MCF 10A (cell line): Measurements from ENCODE around the gene CSNK1A1. TPM values are rescaled to one million over a fixed set of nuclear protein-coding genes. Genes with fewer than 3 reads are reported as not detected.
"Not testable (repeated sequence)": the region's sequence is repeated elsewhere in the genome, so short reads cannot be mapped to it uniquely, and the experiment has no call there.

Experiments
- BruUV-seq: library from RNA; stranded (reverse); fragments of 400-500 nt; replicated peaks from 2 replicates; lab custom pipeline; 2021; lab: Mats Ljungman, UMichigan
- CTCF ChIA-PET: fragments of 300-600 bp; sonication (Branson Sonifier 250); formaldehyde crosslinking; extraction: SDS; loops from one replicate; lab custom pipeline; 2021; ENCODE audit warnings: antibody characterized with exemption, inconsistent platforms; lab: Yijun Ruan, JAX
- POLR2A ChIA-PET: fragments of 300-600, 350-650 bp; sonication (Branson Sonifier 250); formaldehyde crosslinking; extraction: SDS; loops from one replicate; lab custom pipeline; 2020; ENCODE audit warnings: antibody characterized with exemption, inconsistent platforms; lab: Yijun Ruan, JAX
- DNase-seq: peaks from one replicate; pipeline ENCODE4 v3.0.0-alpha.2; 2018; ENCODE audit not compliant: unreplicated experiment
- H3K27ac Mint-ChIP-seq: one replicate; pipeline ENCODE4 v1.8.0; 2022; ENCODE audit warnings: mild to moderate bottlenecking, low read depth, mixed read lengths; ENCODE audit not compliant: unreplicated experiment
- H3K27me3 Mint-ChIP-seq: one replicate; pipeline ENCODE4 v1.8.0; 2022; ENCODE audit warnings: mixed read lengths; ENCODE audit not compliant: insufficient read depth, unreplicated experiment
- H3K36me3 Mint-ChIP-seq: one replicate; pipeline ENCODE4 v1.8.0; 2022; ENCODE audit warnings: mild to moderate bottlenecking, moderate library complexity, mixed read lengths; ENCODE audit not compliant: insufficient read depth, unreplicated experiment
- H3K4me1 Mint-ChIP-seq: one replicate; pipeline ENCODE4 v1.8.0; 2022; ENCODE audit warnings: mixed read lengths; ENCODE audit not compliant: insufficient read depth, unreplicated experiment
- H3K4me3 Mint-ChIP-seq: one replicate; pipeline ENCODE4 v1.8.0; 2022; ENCODE audit warnings: mild to moderate bottlenecking, moderate library complexity, mixed read lengths; ENCODE audit not compliant: unreplicated experiment
- H3K9me3 Mint-ChIP-seq: one replicate; pipeline ENCODE4 v1.8.0; 2022; ENCODE audit warnings: mixed read lengths; ENCODE audit not compliant: unreplicated experiment
- intact Hi-C: fragments of 100-400 bp; cut with micrococcal nuclease; formaldehyde crosslinking; loops from 2 replicates; pipeline ENCODE4 v1.14.1; 2022
- total RNA-seq: library from RNA; stranded (reverse); gene quantifications from 2 replicates; pipeline ENCODE4 v1.2.3, GENCODE V29; 2022
- TF ChIP-seq, protein P1 (sequence below): fragments of 200-600 bp; IDR thresholded peaks from one replicate; pipeline ENCODE4 v1.8.0; 2022; ENCODE audit warnings: antibody characterized with exemption, mild to moderate bottlenecking; ENCODE audit not compliant: unreplicated experiment

CSNK1A1 gene
- total RNA-seq, 1 experiment from 2014 or later, result 744 TPM

- POLR2A ChIA-PET, result interaction anchor here (1.0 to 30.8 kb wide), 4 partner anchors 9 to 85 kb away, joined by 3 to 1058 read pairs (median 531); no protein-coding TSS in a partner anchor
- H3K4me3 Mint-ChIP-seq, result no peak overlapping the region
- no peak overlapping the region for H3K27ac Mint-ChIP-seq
- peak; percentile 36 for DNase-seq
- intact Hi-C loops, result no loop called here
- no TSS peak for BruUV-seq
- H3K27me3 Mint-ChIP-seq, result no peaks in the 10 kb centered on the region
- H3K9me3 Mint-ChIP-seq, result no peaks in the 10 kb centered on the region
- CTCF ChIA-PET, result interaction anchor here (0.6 to 4.4 kb wide), 8 partner anchors 8 to 32 kb away, joined by 3 to 24 read pairs (median 6); no protein-coding TSS in a partner anchor
- peaks cover 13% of the 10 kb centered on the region for H3K4me1 Mint-ChIP-seq
- TF ChIP-seq, protein P1, sequence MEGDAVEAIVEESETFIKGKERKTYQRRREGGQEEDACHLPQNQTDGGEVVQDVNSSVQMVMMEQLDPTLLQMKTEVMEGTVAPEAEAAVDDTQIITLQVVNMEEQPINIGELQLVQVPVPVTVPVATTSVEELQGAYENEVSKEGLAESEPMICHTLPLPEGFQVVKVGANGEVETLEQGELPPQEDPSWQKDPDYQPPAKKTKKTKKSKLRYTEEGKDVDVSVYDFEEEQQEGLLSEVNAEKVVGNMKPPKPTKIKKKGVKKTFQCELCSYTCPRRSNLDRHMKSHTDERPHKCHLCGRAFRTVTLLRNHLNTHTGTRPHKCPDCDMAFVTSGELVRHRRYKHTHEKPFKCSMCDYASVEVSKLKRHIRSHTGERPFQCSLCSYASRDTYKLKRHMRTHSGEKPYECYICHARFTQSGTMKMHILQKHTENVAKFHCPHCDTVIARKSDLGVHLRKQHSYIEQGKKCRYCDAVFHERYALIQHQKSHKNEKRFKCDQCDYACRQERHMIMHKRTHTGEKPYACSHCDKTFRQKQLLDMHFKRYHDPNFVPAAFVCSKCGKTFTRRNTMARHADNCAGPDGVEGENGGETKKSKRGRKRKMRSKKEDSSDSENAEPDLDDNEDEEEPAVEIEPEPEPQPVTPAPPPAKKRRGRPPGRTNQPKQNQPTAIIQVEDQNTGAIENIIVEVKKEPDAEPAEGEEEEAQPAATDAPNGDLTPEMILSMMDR, result no peak
- no peaks in the 10 kb centered on the region for H3K36me3 Mint-ChIP-seq
Measured at GRCh38 chr5:149466457-149466972, 84.7 kb downstream of the CSNK1A1 start.

DNA sequence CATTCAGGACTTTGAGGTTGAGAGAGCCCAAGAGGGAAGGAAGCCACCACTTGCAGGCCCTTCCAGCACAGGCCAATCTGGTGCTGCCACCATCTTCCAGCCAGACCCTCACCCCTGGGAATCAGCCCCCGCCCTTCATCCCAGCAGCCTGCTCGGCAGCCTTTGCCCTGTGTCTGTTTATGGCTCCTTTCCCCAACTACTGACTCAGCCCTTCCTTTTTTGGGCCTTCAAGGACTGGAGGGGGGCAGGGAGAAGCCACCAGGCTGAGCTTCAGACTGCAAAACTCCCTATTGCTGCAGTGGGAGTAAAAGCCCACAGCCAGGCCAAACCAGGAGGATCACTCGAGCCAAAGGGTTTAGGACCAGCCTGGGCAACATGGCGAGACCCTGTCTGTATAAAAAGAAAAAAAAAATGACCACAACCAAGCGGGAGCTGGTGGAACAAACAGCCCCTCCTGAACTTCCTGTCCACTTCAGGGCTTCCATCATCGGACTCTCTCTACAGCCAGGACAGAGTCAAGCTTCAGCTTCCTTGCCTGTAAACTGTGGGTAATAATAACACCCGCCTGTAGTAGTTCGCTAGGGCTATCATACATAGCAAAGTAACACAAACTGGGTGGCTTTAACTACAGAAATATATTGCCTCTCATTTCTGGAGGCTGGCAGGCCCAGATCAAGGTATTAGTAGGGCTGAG, 86.3 kb downstream of the CSNK1A1 start:
- no peak for DNase-seq
- TF ChIP-seq, protein P1, result no peak
- intact Hi-C loops, result no loop called here
- POLR2A ChIA-PET, result interaction anchor here (0.8 to 30.8 kb wide), 3 partner anchors 10 to 97 kb away, joined by 4 to 1058 read pairs (median 1058); no protein-coding TSS in a partner anchor
- no peak overlapping the region for H3K27ac Mint-ChIP-seq
- H3K4me3 Mint-ChIP-seq, result no peak overlapping the region
- no peaks in the 10 kb centered on the region for H3K9me3 Mint-ChIP-seq
- CTCF ChIA-PET, result interaction anchor here (0.6 to 4.4 kb wide), 6 partner anchors 10 to 208 kb away, joined by 3 to 24 read pairs (median 4); no protein-coding TSS in a partner anchor
- no peaks in the 10 kb centered on the region for H3K36me3 Mint-ChIP-seq
- no peaks in the 10 kb centered on the region for H3K27me3 Mint-ChIP-seq
- peaks cover 5% of the 10 kb centered on the region for H3K4me1 Mint-ChIP-seq
- no TSS peak for BruUV-seq

DNA sequence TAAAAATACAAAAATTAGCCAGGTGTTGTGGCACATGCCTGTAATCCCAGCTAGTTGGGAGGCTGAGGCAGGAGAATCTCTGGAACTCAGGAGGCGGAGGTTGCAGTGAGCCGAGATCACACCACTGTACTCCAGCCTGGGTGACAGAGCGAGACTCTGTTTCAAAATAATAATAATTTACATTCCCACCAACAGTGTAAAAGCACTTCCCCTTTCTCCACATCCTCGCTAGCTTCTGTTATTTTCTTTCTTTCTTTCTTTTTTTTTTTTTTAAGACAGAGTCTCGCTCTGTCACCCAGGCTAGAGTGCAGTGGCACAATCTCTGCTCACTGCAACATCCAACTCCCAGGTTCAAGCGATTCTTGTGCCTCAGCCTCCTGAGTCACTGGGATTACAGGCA, 89.3 kb downstream of the CSNK1A1 start:
- H3K4me1 Mint-ChIP-seq, H3K9me3 Mint-ChIP-seq, intact Hi-C loops, H3K4me3 Mint-ChIP-seq, H3K27ac Mint-ChIP-seq, H3K36me3 Mint-ChIP-seq, BruUV-seq, H3K27me3 Mint-ChIP-seq, DNase-seq: not testable (repeated sequence)
- ChIA-PET CTCF (interaction anchor here (0.6 to 1.2 kb wide), 2 partner anchors 11 to 72 kb away, joined by 3 to 5 read pairs; no protein-coding TSS in a partner anchor), POLR2A (interaction anchor here (26.2 to 30.8 kb wide), 2 partner anchors 9 to 13 kb away, joined by 1058 read pairs; no protein-coding TSS in a partner anchor)

- BruUV-seq, result no TSS peak
- no peak for DNase-seq
- Mint-ChIP-seq H3K27me3 (no peaks in the 10 kb centered on the region), H3K4me1 (peaks cover 9% of the 10 kb centered on the region), H3K9me3 (no peaks in the 10 kb centered on the region), H3K36me3 (no peaks in the 10 kb centered on the region), H3K27ac (no peak overlapping the region), H3K4me3 (no peak overlapping the region)
- CTCF ChIA-PET, result interaction anchor here (0.7 kb wide), 2 partner anchors 21 to 162 kb away, joined by 3 to 4 read pairs; no protein-coding TSS in a partner anchor
- intact Hi-C loops, result no loop called here
- TF ChIP-seq, protein P1, result no peak
- POLR2A ChIA-PET, result interaction anchor here (1.7 to 30.8 kb wide), 2 partner anchors 11 to 15 kb away, joined by 7 to 1058 read pairs; no protein-coding TSS in a partner anchor
Measured at GRCh38 chr5:149459891-149460290, 91.3 kb downstream of the CSNK1A1 start.
